ENCODE data around the gene METTL6. TPM values are rescaled to one million over a fixed set of nuclear protein-coding genes. Genes with fewer than 3 reads are reported as not detected.

The METTL6 gene
- total and polyA plus RNA-seq, 10 of the 15 experiments (the other 5 are each of a cell fraction or from before 2014, with no cell fraction given): 13.8 to 29.6 (median 20.8) TPM

DNA sequence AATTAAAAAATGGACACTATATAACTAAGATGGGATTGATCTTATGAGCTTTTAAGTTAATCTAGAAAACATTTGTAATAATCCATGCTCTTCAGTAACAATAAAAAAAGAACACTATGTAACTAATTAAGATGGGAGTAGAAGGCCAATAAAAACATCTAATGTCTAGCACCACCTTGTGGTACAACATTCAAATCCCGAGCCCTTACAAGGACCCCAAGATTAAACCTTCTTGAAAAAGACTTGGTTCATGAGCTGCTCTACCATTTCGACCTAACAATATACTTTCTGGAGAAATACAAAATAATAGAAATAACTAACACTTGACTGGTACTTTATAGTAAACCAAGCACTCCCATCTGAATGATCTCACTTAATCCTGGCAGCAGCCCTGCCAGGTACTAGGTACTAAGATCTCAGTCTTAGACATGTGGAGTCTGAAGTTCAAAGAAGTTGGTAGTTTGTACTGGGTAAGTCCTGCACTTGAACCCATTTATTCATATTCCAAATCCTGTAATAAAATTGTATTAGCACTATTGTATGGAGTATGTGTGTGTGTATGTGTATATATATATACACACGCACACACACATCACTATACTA is 21.8 kb downstream of the METTL6 start (continued):
- TF ChIP-seq, protein P1, sequence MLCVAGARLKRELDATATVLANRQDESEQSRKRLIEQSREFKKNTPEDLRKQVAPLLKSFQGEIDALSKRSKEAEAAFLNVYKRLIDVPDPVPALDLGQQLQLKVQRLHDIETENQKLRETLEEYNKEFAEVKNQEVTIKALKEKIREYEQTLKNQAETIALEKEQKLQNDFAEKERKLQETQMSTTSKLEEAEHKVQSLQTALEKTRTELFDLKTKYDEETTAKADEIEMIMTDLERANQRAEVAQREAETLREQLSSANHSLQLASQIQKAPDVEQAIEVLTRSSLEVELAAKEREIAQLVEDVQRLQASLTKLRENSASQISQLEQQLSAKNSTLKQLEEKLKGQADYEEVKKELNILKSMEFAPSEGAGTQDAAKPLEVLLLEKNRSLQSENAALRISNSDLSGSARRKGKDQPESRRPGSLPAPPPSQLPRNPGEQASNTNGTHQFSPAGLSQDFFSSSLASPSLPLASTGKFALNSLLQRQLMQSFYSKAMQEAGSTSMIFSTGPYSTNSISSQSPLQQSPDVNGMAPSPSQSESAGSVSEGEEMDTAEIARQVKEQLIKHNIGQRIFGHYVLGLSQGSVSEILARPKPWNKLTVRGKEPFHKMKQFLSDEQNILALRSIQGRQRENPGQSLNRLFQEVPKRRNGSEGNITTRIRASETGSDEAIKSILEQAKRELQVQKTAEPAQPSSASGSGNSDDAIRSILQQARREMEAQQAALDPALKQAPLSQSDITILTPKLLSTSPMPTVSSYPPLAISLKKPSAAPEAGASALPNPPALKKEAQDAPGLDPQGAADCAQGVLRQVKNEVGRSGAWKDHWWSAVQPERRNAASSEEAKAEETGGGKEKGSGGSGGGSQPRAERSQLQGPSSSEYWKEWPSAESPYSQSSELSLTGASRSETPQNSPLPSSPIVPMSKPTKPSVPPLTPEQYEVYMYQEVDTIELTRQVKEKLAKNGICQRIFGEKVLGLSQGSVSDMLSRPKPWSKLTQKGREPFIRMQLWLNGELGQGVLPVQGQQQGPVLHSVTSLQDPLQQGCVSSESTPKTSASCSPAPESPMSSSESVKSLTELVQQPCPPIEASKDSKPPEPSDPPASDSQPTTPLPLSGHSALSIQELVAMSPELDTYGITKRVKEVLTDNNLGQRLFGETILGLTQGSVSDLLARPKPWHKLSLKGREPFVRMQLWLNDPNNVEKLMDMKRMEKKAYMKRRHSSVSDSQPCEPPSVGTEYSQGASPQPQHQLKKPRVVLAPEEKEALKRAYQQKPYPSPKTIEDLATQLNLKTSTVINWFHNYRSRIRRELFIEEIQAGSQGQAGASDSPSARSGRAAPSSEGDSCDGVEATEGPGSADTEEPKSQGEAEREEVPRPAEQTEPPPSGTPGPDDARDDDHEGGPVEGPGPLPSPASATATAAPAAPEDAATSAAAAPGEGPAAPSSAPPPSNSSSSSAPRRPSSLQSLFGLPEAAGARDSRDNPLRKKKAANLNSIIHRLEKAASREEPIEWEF (IDR thresholded peaks at IDR 0.05; ENCODE audit: insufficient replicate concordance, low read depth, low read length): no peak
- TF ChIP-seq, protein P2, sequence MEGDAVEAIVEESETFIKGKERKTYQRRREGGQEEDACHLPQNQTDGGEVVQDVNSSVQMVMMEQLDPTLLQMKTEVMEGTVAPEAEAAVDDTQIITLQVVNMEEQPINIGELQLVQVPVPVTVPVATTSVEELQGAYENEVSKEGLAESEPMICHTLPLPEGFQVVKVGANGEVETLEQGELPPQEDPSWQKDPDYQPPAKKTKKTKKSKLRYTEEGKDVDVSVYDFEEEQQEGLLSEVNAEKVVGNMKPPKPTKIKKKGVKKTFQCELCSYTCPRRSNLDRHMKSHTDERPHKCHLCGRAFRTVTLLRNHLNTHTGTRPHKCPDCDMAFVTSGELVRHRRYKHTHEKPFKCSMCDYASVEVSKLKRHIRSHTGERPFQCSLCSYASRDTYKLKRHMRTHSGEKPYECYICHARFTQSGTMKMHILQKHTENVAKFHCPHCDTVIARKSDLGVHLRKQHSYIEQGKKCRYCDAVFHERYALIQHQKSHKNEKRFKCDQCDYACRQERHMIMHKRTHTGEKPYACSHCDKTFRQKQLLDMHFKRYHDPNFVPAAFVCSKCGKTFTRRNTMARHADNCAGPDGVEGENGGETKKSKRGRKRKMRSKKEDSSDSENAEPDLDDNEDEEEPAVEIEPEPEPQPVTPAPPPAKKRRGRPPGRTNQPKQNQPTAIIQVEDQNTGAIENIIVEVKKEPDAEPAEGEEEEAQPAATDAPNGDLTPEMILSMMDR (IDR thresholded peaks at IDR 0.05 in 2 of 3, conservative IDR thresholded peaks at IDR 0.05 in 1 of 3; ENCODE audit: control insufficient read depth in 2 of 3, extremely low read depth in 1 of 3, insufficient read depth in 1 of 3, low read depth in 3 of 3, low read length in 3 of 3): peak; percentile 44 to 75 (median 58); a peak in 5 of 6 replicates
- TF ChIP-seq BHLHE40 (IDR thresholded peaks at IDR 0.05; ENCODE audit: borderline replicate concordance in 1 of 2, low read depth in 2 of 2, low read length in 1 of 2) (no peak), NFIC (IDR thresholded peaks at IDR 0.05; ENCODE audit: low read depth, low read length) (no peak), FOXK2 (IDR thresholded peaks at IDR 0.05) (no peak), EP300 (IDR thresholded peaks at IDR 0.05; ENCODE audit: borderline replicate concordance in 1 of 2, control insufficient read depth in 1 of 2, low read depth in 2 of 2, low read length in 2 of 2) (no peak)
- TF ChIP-seq, protein P3, sequence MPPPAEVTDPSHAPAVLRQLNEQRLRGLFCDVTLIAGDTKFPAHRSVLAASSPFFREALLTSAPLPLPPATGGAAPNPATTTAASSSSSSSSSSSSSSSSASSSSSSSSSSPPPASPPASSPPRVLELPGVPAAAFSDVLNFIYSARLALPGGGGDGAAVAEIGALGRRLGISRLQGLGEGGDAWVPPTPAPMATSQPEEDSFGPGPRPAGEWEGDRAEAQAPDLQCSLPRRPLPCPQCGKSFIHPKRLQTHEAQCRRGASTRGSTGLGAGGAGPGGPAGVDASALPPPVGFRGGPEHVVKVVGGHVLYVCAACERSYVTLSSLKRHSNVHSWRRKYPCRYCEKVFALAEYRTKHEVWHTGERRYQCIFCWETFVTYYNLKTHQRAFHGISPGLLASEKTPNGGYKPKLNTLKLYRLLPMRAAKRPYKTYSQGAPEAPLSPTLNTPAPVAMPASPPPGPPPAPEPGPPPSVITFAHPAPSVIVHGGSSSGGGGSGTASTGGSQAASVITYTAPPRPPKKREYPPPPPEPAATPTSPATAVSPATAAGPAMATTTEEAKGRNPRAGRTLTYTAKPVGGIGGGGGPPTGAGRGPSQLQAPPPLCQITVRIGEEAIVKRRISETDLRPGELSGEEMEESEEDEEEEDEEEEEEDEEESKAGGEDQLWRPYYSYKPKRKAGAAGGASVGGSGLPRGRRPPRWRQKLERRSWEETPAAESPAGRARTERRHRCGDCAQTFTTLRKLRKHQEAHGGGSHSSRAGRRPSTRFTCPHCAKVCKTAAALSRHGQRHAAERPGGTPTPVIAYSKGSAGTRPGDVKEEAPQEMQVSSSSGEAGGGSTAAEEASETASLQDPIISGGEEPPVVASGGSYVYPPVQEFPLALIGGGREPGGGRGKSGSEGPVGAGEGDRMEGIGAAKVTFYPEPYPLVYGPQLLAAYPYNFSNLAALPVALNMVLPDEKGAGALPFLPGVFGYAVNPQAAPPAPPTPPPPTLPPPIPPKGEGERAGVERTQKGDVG (CRISPR knock-in tag; IDR thresholded peaks at IDR 0.05): no peak
- TF ChIP-seq, protein P4, sequence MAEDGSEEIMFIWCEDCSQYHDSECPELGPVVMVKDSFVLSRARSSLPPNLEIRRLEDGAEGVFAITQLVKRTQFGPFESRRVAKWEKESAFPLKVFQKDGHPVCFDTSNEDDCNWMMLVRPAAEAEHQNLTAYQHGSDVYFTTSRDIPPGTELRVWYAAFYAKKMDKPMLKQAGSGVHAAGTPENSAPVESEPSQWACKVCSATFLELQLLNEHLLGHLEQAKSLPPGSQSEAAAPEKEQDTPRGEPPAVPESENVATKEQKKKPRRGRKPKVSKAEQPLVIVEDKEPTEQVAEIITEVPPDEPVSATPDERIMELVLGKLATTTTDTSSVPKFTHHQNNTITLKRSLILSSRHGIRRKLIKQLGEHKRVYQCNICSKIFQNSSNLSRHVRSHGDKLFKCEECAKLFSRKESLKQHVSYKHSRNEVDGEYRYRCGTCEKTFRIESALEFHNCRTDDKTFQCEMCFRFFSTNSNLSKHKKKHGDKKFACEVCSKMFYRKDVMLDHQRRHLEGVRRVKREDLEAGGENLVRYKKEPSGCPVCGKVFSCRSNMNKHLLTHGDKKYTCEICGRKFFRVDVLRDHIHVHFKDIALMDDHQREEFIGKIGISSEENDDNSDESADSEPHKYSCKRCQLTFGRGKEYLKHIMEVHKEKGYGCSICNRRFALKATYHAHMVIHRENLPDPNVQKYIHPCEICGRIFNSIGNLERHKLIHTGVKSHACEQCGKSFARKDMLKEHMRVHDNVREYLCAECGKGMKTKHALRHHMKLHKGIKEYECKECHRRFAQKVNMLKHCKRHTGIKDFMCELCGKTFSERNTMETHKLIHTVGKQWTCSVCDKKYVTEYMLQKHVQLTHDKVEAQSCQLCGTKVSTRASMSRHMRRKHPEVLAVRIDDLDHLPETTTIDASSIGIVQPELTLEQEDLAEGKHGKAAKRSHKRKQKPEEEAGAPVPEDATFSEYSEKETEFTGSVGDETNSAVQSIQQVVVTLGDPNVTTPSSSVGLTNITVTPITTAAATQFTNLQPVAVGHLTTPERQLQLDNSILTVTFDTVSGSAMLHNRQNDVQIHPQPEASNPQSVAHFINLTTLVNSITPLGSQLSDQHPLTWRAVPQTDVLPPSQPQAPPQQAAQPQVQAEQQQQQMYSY (CRISPR knock-in tag; IDR thresholded peaks at IDR 0.05): no peak
